Choroid plexus epithelial cell (primary cell): ENCODE data around the gene EPN3.

Source experiments
- DNase-seq: peaks from one replicate; pipeline ENCODE4 v3.0.0-alpha.2; 2010; ENCODE audit warnings: low read depth
- H3K4me3 ChIP-seq: 2 replicates; pipeline ENCODE4 v1.5.1; 2011; ENCODE audit warnings: low read depth, mild to moderate bottlenecking, control low read depth, low read length, moderate library complexity
- CTCF ChIP-seq: conservative IDR thresholded peaks from 2 replicates; pipeline ENCODE4 v1.5.1; 2011; ENCODE audit warnings: low read depth, mild to moderate bottlenecking, control low read depth, inconsistent platforms, low read length, moderate library complexity

Gene EPN3

GRCh38 chr17:50499721-50500120 is 32.8 kb upstream of the EPN3 start:
- DNase-seq = no peak
- H3K4me3 ChIP-seq = no peak overlapping the region
- no peak for TF ChIP-seq CTCF

- TF ChIP-seq CTCF = peak; percentile 58
- no peak overlapping the region for H3K4me3 ChIP-seq
- peak; percentile 33 for DNase-seq
Observed at GRCh38 chr17:50501054-50501453, 31.5 kb upstream of the EPN3 start.

- no peak for DNase-seq
- no peak overlapping the region for H3K4me3 ChIP-seq
- no peak for TF ChIP-seq CTCF
Observed at GRCh38 chr17:50502301-50502990, 30.1 kb upstream of the EPN3 start.

GRCh38 chr17:50505591-50506130 is 26.9 kb upstream of the EPN3 start:
- DNase-seq = no peak
- no peak overlapping the region for H3K4me3 ChIP-seq
- no peak for TF ChIP-seq CTCF

GRCh38 chr17:50506298-50506697 is 26.2 kb upstream of the EPN3 start:
- TF ChIP-seq CTCF = no peak
- no peak for DNase-seq

GRCh38 chr17:50507871-50508572 is 24.5 kb upstream of the EPN3 start, which contains the start of gene MYCBPAP:
MYCBPAP (plus strand) TSS chr17:50508439; CDS start chr17:50508675, 236 bp downstream.
- H3K4me3 ChIP-seq = peak within 1 kb of the TSS; percentile 56
- no peak for TF ChIP-seq CTCF
- peak; percentile 81 for DNase-seq

More at GRCh38 chr17:50506298-50506697, 26.2 kb upstream of the EPN3 start:
- no peak overlapping the region for H3K4me3 ChIP-seq
